GM06990 (cell line): ENCODE data around the gene UPK2.
"Not testable (repeated sequence)": the region's sequence is repeated elsewhere in the genome, so short reads cannot be mapped to it uniquely, and the experiment has no call there.

Source experiments
- DNase-seq: peaks from one replicate; pipeline ENCODE4 v3.0.0-alpha.2; 2011; ENCODE audit not compliant: insufficient read length; ENCODE audit errors: extremely low read depth
- H3K27me3 ChIP-seq: replicated peaks from 2 replicates; pipeline ENCODE4 v1.6.0; 2011; ENCODE audit warnings: low read length; ENCODE audit not compliant: control insufficient read depth, insufficient read depth
- H3K36me3 ChIP-seq: 2 replicates; pipeline ENCODE4 v1.5.1; 2011; ENCODE audit warnings: low read length; ENCODE audit not compliant: control insufficient read depth, insufficient read depth
- H3K4me3 ChIP-seq: replicated peaks from 2 replicates; pipeline ENCODE4 v1.5.1; 2011; ENCODE audit warnings: low read depth, mild to moderate bottlenecking, control low read depth, low read length
- TF ChIP-seq, protein P1 (sequence below): IDR thresholded peaks from 2 replicates; pipeline ENCODE4 v1.5.1; 2011; ENCODE audit warnings: low read length, control low read depth, mild to moderate bottlenecking, inconsistent platforms; ENCODE audit not compliant: insufficient read depth, poor library complexity, severe bottlenecking

The UPK2 gene

DNA sequence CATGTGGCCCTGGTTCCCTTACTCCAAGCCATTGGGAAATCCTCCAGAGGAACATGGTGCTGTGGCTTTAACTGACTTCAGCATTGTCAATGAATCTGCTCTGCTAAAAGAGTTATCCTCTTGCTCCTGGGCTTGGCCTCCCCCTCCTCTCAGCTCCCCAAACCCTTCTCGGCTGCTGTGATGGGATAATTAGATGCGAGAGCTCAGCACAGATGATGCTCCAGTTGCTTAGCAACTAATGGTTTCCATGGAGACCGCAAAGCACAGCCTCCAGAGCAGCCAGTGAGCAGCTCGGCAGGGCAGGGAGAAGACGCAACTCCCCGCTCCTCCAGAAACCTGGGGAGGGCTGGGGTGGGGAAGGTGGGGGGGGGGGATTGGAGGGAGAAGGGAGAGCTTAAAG, 2.8 kb upstream of the UPK2 start:
- no peaks in the 10 kb centered on the region for H3K36me3 ChIP-seq
- DNase-seq: no peak
- TF ChIP-seq, protein P1, sequence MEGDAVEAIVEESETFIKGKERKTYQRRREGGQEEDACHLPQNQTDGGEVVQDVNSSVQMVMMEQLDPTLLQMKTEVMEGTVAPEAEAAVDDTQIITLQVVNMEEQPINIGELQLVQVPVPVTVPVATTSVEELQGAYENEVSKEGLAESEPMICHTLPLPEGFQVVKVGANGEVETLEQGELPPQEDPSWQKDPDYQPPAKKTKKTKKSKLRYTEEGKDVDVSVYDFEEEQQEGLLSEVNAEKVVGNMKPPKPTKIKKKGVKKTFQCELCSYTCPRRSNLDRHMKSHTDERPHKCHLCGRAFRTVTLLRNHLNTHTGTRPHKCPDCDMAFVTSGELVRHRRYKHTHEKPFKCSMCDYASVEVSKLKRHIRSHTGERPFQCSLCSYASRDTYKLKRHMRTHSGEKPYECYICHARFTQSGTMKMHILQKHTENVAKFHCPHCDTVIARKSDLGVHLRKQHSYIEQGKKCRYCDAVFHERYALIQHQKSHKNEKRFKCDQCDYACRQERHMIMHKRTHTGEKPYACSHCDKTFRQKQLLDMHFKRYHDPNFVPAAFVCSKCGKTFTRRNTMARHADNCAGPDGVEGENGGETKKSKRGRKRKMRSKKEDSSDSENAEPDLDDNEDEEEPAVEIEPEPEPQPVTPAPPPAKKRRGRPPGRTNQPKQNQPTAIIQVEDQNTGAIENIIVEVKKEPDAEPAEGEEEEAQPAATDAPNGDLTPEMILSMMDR: no peak
- no peak overlapping the region for H3K4me3 ChIP-seq
- H3K27me3 ChIP-seq: peaks cover 1% of the 10 kb centered on the region; the same call in 1 of the 2 replicates

DNA sequence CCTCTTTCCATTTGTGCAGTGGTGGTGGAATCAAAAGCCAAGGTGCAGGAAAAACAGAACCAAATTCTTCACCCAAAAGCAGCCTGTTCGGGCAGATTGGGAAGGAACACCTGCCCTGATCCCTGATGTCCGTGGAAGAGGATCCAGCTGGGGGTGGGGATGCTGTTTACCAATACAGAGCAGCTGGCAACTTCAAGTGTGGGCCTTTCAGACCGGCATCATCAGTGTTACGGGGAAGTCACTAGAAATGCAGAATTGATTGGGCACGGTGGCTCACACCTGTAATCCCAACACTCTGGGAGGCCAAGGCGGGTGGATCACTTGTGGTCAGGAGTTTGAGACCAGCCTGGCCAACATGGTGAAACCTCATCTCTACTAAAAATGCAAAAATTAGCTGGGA, 2.1 kb upstream of the UPK2 start:
- not testable (repeated sequence) for H3K4me3 ChIP-seq, DNase-seq, H3K36me3 ChIP-seq, H3K27me3 ChIP-seq

DNA sequence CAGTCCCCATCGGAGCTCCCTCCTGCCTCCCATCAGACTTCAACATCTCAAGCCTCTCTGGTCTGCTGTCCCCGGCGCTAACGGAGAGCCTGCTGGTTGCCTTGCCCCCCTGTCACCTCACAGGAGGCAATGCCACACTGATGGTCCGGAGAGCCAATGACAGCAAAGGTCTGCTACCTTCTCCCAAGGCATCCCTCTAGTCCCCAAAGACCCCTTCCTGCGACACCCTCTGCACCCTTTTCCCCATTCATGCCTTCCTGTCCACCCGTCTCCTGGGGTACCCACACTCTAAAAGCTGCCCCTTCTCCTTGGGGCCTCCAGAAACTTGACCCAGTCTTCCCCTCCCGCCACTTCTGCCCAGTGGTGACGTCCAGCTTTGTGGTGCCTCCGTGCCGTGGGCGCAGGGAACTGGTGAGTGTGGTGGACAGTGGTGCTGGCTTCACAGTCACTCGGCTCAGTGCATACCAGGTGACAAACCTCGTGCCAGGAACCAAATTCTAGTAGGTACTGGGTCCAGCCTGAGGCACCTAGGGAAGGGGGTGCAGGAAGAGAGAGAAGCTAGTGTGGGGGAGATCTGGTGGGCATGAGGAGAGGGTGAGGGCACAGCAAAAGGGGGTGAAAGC, 860 bp downstream of the UPK2 start:
- no peak for DNase-seq
- H3K36me3 ChIP-seq: no peaks in the 10 kb centered on the region
- TF ChIP-seq, protein P1: no peak
- no peak overlapping the region for H3K4me3 ChIP-seq
- peaks cover 1% of the 10 kb centered on the region for H3K27me3 ChIP-seq

DNA sequence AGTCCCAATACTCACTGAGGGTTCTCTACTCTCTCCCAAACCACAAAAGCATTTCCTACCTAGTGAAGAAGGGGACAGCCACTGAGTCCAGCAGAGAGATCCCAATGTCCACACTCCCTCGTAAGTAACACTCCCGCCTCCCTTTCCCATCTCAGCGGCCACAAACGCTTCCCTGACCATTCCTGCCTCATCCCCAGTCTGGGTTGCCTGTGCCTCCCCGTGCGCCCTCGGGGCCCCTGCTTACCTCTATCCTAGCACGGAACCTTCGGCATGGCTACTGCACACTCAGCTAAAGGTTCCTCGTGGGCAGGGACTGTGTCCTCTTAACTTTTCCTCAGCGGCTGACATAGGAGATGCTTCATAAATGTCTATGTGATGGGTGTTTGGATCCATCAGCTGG, 1.5 kb downstream of the UPK2 start:
- no peaks in the 10 kb centered on the region for H3K36me3 ChIP-seq
- H3K27me3 ChIP-seq: peaks cover 1% of the 10 kb centered on the region
- TF ChIP-seq, protein P1: no peak
- H3K4me3 ChIP-seq: no peak overlapping the region
- DNase-seq: no peak

DNA sequence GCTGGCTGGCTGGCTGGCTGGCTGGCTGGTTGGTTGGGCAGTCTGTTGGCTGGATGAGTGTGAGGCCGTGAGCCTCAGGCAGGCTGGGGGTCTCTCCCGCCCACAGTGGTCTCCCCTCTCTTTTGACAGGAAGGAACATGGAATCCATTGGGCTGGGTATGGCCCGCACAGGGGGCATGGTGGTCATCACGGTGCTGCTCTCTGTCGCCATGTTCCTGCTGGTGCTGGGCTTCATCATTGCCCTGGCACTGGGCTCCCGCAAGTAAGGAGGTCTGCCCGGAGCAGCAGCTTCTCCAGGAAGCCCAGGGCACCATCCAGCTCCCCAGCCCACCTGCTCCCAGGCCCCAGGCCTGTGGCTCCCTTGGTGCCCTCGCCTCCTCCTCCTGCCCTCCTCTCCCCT, 1.9 kb downstream of the UPK2 start:
- H3K36me3 ChIP-seq: no peaks in the 10 kb centered on the region
- H3K4me3 ChIP-seq: no peak overlapping the region
- TF ChIP-seq, protein P1: no peak
- DNase-seq: no peak
- H3K27me3 ChIP-seq: peaks cover 1% of the 10 kb centered on the region

DNA sequence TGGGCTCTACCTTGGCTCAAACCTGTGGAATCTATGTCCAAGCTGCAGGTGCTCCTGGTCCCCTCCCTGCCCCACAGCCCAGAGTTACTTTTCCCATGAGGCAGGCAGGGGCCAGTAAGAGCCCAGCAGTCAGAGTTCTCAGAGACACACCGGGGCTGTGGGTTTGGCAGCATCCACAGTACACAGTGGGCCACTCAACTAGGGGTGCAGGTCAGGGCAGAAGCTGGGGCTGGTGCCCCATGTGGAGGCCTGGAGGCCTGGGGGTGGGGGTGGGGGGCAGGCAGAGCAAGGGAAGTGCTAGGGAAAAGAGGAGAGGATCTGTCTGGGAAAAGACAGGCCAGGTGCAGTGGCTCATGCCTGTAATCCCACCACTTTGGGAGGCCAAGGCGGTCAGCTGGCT, 2.5 kb downstream of the UPK2 start:
- no peaks in the 10 kb centered on the region for H3K36me3 ChIP-seq
- no peaks in the 10 kb centered on the region; the same call in none of the 2 replicates for H3K27me3 ChIP-seq
- no peak for DNase-seq
- TF ChIP-seq, protein P1: no peak
- H3K4me3 ChIP-seq: no peak overlapping the region
